ENCODE results near the gene TRAK2.

The TRAK2 gene

GRCh38 chr2:201482543-201482942 lies 31.3 kb upstream of the TRAK2 start:
- no peak for TF ChIP-seq CTCF (IDR thresholded peaks at IDR 0.05)
- no peak overlapping the region for H3K27ac ChIP-seq
- H3K4me3 ChIP-seq = no peak overlapping the region
- DNase-seq (ENCODE audit: low spot score) = no peak

GRCh38 chr2:201472411-201472810 lies 21.2 kb upstream of the TRAK2 start:
- H3K27ac ChIP-seq = no peak overlapping the region
- DNase-seq (ENCODE audit: low spot score) = no peak
- TF ChIP-seq CTCF (IDR thresholded peaks at IDR 0.05) = no peak
- no peak overlapping the region for H3K4me3 ChIP-seq

- TF ChIP-seq CTCF (IDR thresholded peaks at IDR 0.05) = no peak
- H3K27ac ChIP-seq = no peak overlapping the region
These were observed 20.6 kb upstream of the TRAK2 start for GRCh38 chr2:201471732-201472393.

GRCh38 chr2:201470821-201471731 lies 19.8 kb upstream of the TRAK2 start:
- no peak overlapping the region for H3K27ac ChIP-seq
- no peak for DNase-seq (ENCODE audit: low spot score)

More at GRCh38 chr2:201471732-201472393, 20.6 kb upstream of the TRAK2 start:
- DNase-seq (ENCODE audit: low spot score) = no peak
- no peak overlapping the region for H3K4me3 ChIP-seq

GRCh38 chr2:201467666-201468065 lies 16.4 kb upstream of the TRAK2 start:
- no peak overlapping the region for H3K27ac ChIP-seq
- no peak for DNase-seq (ENCODE audit: low spot score)
- no peak for TF ChIP-seq CTCF (IDR thresholded peaks at IDR 0.05)
- H3K4me3 ChIP-seq = no peak overlapping the region

More at GRCh38 chr2:201470821-201471731, 19.8 kb upstream of the TRAK2 start:
- no peak overlapping the region for H3K4me3 ChIP-seq
- no peak for TF ChIP-seq CTCF (IDR thresholded peaks at IDR 0.05)

GRCh38 chr2:201466050-201466675 lies 14.9 kb upstream of the TRAK2 start:
- no peak for TF ChIP-seq CTCF (IDR thresholded peaks at IDR 0.05)
- H3K4me3 ChIP-seq = no peak overlapping the region
- peak overlapping the region; percentile 24 to 78 for H3K27ac ChIP-seq
- DNase-seq (ENCODE audit: low spot score) = no peak

All from coronary artery (tissue), 2 donors.